Activated CD4-positive, alpha-beta T cell treated with anti-CD3 and anti-CD28 coated beads for 24 hours (primary cell): ENCODE measurements around the gene ADM5.

Source experiments
- DNase-seq, 2 donors: peaks; one replicate each; pipeline ENCODE4 v3.0.0-alpha.2; 2020; ENCODE audit warnings: low read depth in 2 of 2

The ADM5 gene

GRCh38 chr19:49658566-49659442, 30.6 kb upstream of the ADM5 start:
- no peak for DNase-seq

DNA sequence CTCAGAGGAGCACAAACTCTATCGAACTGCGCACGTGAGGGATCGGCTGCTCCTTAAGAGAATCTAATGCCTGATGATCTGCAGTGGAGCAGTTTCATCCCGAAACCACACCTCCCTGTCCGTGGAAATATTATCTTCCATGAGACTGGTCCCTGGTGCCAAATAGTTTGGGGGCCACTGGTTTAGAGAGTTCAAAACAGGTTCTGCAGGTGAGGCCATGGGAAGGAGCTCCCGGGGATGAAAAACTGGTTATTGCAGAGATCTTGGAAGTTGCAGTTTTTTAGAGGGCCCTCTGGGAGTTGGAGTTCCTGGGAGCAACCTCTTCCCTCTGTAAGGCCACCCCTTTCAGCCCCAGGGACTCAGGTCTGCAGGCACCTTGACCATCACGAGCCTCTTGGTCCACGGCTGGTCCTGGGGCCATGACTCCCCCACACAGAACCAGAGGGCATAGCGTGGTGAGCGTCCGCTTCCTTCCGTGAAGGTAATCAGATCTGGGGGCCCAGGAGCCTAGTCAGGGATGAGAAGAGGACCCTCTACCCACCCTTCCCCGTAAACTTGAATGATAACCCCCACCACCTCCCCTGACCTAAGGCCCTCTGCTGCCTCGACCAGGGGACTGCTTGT, 28.9 kb upstream of the ADM5 start:
- no peak for DNase-seq

GRCh38 chr19:49662011-49662410, 27.4 kb upstream of the ADM5 start:
- DNase-seq, result no peak

DNA sequence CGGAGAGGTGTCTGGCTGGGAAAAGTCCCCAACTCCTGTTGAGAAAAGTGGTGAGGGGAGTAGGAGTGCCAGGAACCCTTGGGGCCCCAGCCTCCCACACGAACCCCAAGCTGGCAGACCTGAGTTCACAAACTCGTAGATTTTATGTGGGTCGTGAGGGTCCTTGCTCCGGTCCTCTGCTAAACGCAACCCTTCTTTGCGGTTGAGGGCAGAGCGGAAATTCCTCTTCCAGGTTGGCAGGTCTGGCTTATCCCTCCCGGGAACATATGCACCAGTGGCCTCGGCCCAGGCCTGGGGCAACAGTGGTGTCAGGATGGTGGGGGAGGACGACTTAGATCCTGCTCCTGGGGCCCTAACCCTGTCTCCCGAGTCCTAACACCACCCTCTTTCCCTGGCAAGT, 26.2 kb upstream of the ADM5 start:
- no peak for DNase-seq

- peak; percentile 89 to 97 for DNase-seq
Measured at GRCh38 chr19:49664171-49665035, 25.0 kb upstream of the ADM5 start.

GRCh38 chr19:49665036-49665350, 24.4 kb upstream of the ADM5 start:
- DNase-seq, result no peak

DNA sequence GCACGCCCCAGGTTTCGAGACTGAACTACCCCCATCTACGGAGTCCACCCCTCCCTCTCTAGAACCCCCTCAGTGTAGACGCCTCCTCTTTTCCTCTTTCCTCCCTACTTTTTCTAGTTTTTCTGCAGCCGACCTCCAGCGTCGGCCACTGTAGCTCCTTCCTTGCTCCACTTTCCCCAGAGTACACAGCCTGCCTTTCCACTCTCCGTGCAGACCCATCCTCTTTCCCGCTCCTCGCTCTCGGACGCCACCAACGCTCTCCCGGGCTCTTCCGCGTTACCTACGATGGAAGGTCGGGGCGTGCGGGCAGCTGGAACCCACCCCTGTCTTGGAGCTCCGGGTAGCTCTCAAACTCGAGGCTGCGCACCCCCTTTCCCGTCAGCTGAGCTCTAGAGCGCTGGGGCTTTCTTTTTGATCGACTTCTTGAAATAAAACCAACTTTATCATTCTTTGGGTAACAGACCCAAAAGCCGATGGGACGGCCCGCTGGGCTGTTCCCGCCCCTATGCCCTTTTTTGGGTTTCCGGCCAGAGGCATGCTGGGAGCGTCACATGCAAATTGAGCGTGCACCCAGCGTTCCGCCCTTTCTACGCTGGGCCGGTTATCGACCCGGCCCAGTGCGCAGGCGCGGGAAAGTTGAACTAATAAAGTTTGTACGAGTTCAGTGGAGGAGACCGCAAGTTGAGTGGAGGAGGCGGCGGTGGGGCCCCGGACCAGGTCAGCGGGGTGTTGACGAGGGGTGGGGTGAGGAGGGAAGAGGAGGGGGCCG, 23.9 kb upstream of the ADM5 start, which contains the start of the genes BCL2L12 and IRF3:
BCL2L12 (plus strand) TSS at position 583 of the 769 bp plus-strand sequence. CDS start 760 bp downstream, outside the sequence.
IRF3 (minus strand) TSS at position 507 of the 769 bp plus-strand sequence. CDS start 1,019 bp downstream, outside the sequence.
- peak; percentile 99 to 100 for DNase-seq

DNA sequence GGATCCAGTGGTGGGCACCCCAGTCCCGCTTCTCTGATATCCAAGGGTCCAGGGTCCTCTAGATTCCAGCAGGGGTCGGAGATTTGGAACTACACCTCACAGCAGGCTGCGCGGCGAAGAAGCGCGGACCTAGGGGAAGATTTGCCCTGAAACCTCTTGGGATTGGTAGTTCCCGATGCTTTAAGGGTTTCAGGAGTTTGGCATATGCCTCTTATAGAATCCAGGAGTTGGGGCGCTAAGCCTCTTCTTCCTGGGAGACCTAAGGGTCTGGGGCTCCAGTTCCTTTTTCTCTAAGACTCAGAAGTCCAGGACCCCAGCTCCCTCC, 23.3 kb upstream of the ADM5 start:
- DNase-seq, result no peak

DNA sequence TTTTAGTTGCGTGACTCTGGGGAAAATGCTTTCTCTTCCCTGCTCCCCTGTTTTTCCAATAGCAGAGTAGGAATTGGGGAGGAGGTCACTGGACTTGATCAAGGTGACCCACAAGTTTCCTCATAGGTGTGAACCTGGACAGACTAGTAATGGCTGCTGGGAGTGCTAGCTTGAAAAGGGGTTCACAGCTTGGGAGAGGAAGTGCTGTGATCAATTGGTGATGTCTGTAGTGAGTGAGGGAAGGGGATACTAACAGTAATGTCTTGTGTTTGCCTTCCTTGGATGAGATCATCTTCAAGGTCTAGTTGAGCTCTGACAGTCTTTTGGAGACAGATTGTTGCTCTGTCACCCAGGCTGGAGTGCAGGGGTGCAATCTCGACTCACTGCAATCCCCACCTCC, 21.9 kb upstream of the ADM5 start:
- no peak for DNase-seq

GRCh38 chr19:49669516-49669915, 19.9 kb upstream of the ADM5 start:
- no peak for DNase-seq

DNA sequence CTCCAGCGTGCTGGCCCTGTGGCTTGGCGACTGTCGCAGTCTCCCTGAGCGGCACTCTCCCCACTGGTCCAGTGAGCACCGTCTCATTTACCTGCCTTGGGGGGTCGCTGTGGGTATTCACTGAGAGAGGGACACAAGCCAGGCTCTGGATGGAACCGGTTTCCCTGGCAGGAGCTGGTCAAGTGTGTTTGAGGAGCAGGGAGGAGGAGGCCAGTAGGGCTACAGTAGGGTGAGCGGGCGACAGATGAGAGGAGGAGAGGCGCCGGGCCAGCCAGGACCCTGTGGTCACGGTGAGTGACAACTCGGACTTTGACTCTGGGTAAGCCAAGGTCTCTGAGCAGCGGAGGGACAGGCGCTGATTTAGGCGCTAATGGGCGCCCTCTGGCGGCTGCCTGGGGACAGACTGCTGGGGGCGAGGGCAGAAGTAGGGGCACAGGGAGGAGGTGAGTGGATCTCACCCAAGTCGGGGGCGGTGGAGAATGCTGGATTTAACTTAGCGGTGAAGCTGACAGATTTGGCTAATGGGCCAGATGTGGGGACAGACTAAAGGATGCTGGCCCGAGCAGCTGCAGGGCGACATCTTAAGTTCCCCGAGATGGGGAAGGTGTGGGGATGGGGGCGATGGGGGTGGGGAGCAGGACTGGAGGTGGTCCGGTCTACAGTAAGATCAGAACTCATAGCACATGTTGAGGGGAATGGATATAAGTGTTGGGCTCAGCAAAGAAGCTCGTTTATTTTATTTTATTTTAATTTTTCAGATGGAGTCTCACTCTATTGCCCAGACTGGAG, 17.1 kb upstream of the ADM5 start:
- DNase-seq, result peak; percentile 65 to 72

DNA sequence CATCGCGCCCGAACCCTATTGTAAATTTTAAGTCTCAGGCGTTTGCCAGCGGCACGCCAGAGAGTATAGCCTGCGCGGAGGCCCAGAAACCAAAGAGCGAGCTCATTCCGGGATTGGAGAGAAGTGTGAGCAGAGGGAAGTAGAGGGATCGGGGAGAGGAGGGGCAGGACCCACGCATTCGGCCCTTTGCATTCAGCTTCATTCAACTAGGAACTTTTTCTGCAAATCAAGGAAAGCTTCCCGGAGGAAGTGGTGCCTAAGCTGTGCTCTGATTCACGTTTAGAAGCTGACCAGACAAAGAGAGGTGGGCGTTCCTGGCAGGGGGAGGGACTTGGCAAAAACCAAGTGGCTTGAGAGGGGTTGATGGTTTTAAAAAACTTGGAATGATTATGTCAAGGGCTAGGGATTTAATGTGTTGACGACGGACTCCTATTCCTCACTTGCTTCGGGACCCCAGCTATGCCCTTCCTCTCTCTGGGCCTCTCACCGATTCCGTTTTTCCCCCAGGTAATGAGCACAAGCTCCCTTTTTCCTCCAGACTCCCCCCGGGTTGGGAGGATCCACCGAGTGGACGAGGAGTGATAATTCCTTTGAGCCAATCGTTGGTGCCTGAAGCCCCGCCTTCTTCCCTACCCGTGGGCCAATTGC, 13.1 kb upstream of the ADM5 start:
- DNase-seq, result peak; percentile 36 to 50

DNA sequence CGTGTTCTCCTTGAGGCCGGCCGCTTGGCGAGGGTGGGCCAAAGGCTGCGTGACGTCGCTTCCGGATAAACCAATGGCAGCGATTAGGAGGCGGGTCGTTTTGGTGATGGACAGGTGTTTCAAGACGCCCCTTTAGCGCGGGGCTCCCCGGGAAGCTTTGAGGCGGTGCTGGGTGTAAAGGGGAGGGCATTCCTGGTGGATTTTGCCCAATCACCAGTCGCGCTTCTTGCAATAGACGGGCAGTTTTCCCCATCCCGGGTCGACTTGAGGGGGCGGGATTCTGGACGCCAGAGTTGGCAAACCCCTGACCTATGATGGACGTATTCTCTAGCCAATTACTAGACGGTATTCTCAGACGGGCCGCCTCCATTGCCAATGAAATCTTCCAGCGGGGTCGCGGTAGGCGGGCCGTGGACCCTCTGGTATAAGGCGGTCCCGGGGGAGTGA, 12.6 kb upstream of the ADM5 start:
- peak; percentile 96 to 98 for DNase-seq

DNA sequence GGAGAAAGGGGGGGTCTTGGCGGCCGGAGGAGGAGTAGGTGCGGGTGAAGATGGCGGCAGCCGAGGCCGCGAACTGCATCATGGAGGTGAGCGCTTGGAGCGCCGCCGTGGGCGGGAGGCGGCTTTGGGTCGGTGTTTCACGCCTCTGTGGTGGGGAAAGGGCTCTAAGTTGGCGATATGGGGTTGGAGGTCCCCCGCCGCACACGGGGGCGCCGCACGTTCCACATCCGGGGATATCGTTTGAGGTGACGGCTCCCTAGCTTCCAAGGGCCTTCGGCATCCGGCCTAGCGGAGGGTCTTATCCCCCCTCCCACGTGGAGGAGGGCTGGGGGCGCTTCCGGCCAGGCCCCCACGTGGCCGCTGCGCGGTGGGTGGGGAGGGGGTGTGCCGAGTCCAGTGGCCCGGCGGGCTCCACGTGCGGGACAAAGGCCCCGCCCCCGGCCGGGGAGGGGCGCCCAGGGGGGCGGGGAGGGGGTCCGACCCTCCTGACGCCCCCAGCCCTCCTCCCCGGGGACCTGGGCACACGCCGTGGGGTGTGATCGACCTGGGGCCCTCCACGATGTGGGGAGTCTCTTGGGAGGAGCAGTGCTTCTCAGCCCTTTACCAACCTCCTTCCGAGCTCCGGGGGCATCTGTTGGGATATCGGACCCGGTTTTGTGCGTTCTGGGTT, 12.0 kb upstream of the ADM5 start, which contains the start of gene PRMT1:
PRMT1 (plus strand) TSS at position 41 of the 670 bp plus-strand sequence; CDS start at position 51, 10 bp downstream.
- peak in 1 of 2 donors; percentile 30 for DNase-seq

DNA sequence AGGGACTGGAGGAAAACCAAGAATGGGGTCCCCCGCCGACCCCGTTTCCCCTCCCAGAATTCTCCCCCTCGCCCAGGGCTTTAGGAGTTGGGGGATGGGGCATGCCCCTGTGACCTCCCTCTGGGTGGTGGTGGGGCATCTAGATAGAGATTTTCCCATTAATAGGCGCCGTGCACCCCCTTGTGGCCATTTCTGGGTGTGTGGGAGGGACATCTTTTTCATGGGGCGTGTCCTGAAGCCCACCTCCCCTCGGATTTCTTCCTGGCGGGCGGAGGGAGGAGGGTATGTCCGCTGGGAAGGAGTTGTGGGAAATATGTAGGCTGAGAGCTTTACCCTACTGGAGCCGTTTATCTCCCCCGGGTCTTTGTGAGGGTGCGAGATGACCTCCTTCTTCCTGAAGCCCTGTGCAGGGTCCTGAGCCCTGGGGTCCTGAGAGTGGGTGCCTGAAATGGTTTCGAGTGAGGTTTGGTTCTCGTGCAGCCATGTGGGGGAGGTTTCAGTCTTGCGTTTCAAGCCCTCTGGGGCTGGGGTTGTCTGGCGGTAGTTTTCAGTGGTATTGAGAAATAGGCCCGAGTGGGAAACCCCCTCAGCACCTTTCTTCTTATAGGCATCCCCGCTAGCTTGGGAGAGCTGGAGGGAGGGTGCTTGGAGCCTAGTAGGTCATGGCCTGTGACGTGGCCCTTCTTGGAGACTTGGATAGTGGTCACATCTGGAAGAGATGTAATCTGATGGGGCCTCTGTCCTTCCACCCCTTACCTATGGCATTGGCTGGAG, 11.3 kb upstream of the ADM5 start:
- DNase-seq, result peak; percentile 66 to 71

- DNase-seq, result no peak
Measured at GRCh38 chr19:49678985-49679770, 10.2 kb upstream of the ADM5 start.

GRCh38 chr19:49679771-49680413, 9.5 kb upstream of the ADM5 start:
- DNase-seq, result no peak
